GM12891 (cell line): Measurements from ENCODE around the gene HESX1.

ENCODE experiments used
- DNase-seq: peaks from one replicate; pipeline ENCODE4 v3.0.0; 2011; ENCODE audit warnings: low spot score; ENCODE audit not compliant: insufficient read length
- FAIRE-seq: peaks from 2 replicates; lab custom pipeline; 2011; peaks lifted over from hg19 to GRCh38; lab: Jason Lieb, UNC
- PAX5 ChIP-seq: IDR thresholded peaks from 2 replicates; pipeline ENCODE4 v1.6.1; 2011; ENCODE audit warnings: low read length, moderate library complexity, mild to moderate bottlenecking; ENCODE audit not compliant: insufficient read depth, severe bottlenecking
- POLR2A ChIP-seq: IDR thresholded peaks from 2 replicates; pipeline ENCODE4 v1.6.1; 2011; ENCODE audit warnings: low read depth, low read length, control low read depth
- POLR2AphosphoS5 ChIP-seq: IDR thresholded peaks from 2 replicates; pipeline ENCODE4 v1.6.1; 2011; ENCODE audit warnings: low read depth, low read length, control low read depth
- POU2F2 ChIP-seq: IDR thresholded peaks from 2 replicates; pipeline ENCODE4 v1.6.1; 2011; ENCODE audit warnings: low read depth, mild to moderate bottlenecking, control low read depth, low read length, moderate library complexity
- SPI1 ChIP-seq: IDR thresholded peaks from 2 replicates; pipeline ENCODE4 v1.6.1; 2011; ENCODE audit warnings: low read depth, low read length, control low read depth
- TAF1 ChIP-seq: IDR thresholded peaks from 2 replicates; pipeline ENCODE4 v1.6.1; 2011; ENCODE audit warnings: low read depth, low read length, control low read depth

The HESX1 gene

DNA sequence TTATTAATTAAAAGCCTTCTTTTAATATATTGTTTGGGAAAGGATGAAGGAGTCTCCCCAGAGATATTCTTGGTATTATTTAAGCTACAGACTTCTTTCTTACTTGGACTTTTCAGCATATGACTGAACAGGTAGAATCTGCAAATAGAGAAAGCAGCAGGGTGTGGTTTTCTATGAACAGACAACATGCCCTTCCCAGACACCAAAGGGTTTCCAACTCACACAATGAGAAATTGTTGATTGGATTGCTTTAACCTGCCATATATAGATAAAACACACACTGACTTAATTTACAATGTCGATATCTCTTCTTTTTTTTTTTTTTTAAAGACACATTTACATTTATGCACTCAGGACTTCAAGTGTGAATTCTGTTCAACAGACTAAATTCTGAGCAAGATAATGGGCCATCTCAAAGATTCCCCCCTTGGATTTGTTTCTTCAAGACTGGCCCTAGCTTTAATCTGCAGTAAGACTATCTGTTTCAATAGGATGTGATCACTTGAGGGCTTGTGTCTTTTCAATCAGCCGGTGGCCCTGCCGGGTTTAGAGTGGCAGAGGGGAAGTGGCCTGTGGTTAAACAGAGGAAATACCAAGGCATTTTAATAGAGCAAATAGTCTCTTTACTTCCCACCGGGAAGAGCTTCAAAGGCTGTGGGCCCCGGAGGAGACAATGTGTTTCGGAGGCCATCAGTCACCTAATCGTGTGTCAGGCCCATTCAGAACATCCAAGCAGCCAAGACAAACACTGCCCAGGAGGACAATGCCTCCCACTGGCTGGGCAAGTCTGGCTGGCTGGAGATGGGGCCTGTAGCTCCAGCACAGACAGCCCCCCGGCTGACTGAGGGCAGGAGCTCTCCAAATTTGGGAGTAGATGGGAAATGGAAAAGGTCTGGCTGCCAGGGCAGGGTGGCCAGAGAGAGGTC, 40.7 kb downstream of the HESX1 start:
- FAIRE-seq (peak; percentile 13), DNase-seq (no peak)
- no peak for TF ChIP-seq TAF1

DNA sequence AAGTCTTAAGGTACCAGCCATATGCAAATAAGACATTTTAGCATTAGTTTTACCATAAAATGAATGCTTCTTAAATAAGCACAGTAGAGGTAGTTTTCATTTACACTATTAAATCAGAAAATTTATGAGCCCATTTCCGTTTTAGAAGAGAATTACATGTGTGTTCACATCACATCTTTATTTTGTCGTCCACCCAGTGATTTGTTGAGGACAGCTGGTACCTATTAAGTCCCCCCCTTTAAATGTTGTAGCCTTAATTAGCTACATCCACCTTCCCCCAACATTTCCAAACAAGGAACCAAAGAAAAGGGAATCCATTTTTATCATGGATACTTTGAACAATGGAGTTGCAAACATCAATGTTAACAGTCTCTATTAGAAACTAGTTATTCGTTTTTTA, 41.5 kb downstream of the HESX1 start:
- TF ChIP-seq TAF1, result no peak
- no peak for TF ChIP-seq SPI1
- no peak for TF ChIP-seq PAX5
- TF ChIP-seq POLR2AphosphoS5, result no peak
- no peak for TF ChIP-seq POLR2A
- TF ChIP-seq POU2F2, result no peak
- no peak for FAIRE-seq
- no peak for DNase-seq

DNA sequence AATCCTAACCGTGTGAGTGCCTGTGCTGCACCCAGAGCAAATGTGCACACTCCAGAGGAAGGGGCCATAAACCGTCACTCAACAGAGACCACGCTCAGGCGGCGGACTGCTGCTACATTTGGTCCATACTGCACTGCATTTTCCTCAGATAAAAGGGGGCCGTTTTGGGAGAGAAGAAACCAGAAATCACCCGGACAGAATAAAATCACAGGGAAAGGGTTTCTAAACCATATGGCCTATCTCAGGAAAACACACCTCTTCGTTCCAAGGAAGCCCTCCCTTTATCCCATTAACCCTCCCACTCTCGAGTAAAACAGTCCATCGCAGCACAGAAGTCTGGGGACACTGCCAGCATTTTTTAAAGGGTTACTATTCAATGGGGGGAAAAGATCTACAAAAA, 42.2 kb downstream of the HESX1 start:
- FAIRE-seq (no peak), DNase-seq (no peak)
- TF ChIP-seq POLR2A (no peak), PAX5 (no peak), TAF1 (no peak), POU2F2 (no peak), SPI1 (no peak), POLR2AphosphoS5 (no peak)

DNA sequence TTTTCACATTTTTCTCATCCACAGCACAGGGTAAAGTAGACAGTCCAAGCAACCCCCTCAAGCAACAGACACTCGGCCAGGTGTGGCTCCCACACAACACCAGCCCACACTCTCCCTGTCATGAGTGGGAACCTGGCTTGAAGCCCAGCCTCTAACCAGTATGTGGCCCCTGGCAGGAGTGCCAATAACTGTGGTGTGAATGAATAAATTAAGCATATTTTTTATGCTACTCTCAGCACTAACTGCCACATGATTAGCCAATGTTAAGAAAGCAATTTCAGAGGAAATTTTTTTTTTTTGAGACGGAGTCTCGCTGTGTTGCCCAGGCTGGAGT, 44.5 kb downstream of the HESX1 start:
- no peak for TF ChIP-seq POLR2AphosphoS5
- TF ChIP-seq PAX5, result no peak
- TF ChIP-seq POLR2A, result no peak
- TF ChIP-seq TAF1, result no peak
- no peak for TF ChIP-seq SPI1
- TF ChIP-seq POU2F2, result no peak
- FAIRE-seq (no peak), DNase-seq (no peak)

DNA sequence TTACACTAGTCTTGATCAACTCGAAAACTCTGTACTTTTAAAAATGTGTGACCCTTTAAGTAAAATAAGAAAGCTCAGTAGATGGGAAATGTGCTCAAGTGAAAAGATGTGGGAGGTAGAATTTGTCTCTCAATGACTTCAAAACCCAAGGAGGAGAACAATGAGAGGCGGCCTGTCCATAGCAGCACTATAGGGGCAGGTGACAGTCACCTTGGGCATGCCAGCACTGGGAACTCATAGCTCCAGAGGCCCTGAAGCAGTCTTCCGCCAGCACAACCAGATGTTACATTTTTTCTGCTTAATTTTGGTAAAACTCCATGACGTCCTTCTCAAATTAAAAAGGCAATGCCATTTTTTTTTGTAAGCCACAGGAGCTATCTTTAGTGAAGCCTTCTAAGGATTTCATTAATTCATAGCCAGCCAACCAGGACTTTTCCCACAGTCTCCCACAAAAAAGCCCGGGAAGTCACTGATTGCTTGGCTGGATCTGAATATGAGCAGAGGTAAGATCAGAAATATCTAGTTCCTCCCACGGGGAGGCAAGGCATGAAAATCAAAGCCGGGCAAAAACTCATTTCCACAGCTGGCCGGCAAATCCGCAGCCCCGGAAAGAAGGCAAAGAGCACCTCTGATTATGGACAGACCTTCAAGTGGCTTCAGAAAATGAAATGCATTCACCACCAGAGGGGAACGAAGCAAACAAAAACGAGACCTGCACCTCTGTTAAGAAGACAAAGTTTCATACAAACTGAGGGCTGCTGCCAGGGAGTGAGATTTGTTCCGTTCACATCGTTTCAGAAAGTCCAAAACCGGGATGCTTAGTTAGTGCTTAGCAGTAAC, 45.1 kb downstream of the HESX1 start:
- DNase-seq, result no peak
- no peak for FAIRE-seq
- TF ChIP-seq SPI1 (no peak), POLR2AphosphoS5 (no peak), PAX5 (no peak), POU2F2 (no peak), TAF1 (no peak), POLR2A (no peak)

DNA sequence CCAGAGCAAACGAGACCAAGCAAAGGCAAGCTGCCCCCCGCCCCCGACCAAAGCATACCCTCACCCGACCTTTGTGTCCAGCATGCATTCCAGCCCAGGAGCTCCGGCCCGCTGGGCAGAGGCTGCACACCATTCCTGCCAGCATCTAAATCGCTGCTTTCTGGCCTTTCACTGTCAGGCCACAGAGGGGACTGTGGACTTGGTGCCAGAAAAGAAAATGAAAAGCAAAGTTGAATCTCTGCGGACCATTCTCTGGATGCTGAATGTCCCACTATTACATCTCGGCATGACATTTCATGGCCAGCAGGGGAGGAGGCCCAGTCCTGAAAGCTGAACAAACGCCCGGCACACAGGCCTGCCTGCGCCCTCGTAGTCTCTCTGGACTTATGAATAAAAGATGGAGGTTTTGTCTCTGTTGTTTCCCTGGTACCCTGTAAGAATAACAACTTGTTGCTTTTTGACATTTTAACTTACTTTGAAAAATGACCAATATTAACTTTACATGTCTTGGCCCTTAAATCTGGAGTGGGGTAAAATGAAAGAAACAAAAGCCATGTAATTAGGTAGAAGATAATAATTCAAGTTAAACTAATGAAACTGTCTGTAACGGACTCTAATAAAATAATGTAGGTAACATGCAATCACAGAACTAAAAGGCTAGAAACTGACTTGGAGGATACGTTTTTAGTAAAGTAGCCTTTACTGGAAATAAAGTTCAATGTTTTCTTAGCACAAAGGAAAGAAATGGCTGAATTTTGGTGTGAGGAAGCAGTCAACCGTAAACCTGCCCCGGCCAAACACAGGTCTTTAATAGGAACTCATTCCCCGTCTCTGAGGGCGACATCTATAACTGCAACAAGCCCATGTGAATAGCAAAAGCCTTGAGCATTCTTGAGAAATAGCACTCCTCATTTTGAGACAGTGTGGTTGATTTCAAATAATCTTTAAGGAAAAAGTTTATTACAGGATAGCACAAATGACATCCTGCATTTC, 47.3 kb downstream of the HESX1 start:
- no peak for TF ChIP-seq PAX5
- TF ChIP-seq POLR2A, result no peak
- TF ChIP-seq POU2F2, result no peak
- TF ChIP-seq SPI1, result no peak
- TF ChIP-seq POLR2AphosphoS5, result no peak
- TF ChIP-seq TAF1, result no peak
- DNase-seq (no peak), FAIRE-seq (no peak)

DNA sequence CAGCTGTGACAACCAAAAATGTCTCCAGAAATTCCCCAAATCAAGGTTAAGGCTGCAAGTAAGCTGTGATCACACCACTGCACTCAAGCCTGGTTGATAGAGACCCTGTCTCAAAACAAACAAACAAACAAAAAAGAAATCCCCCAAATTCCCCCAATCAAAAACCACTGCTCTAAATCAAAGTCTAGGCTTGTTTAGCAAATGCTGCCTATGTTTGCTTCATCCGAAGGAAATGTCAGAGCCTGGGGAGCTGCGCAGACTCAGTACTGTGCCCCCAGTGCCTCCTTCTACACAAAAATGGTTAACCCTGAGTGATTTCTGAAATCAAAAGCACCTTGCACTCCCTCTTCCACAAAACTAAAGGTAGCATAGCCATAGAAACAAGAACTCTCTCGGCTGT, 48.0 kb downstream of the HESX1 start:
- no peak for DNase-seq
- TF ChIP-seq TAF1 (no peak), POLR2AphosphoS5 (no peak), POU2F2 (no peak), POLR2A (no peak), SPI1 (no peak), PAX5 (no peak)
- FAIRE-seq, result no peak

DNA sequence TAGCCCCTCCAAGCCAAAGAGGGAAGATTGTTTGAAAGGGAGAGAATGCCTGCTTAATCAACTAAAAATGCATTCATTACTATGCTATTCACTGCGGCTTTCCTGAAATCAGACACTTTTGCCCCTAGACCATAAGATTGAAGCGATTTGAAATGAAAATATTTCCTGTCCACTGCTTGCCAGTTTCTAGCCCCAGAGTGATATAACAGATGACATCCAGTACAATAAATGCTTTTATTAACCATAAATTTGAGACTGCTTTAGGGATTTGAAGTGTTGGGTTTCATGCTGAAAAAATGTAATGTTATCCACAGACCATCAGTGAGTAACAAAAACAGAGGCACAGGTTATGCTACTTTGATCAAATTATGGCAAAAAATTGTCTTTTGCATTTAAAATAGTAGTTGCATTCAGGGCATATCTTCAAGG, 48.7 kb downstream of the HESX1 start:
- TF ChIP-seq POU2F2 (no peak), POLR2A (no peak), PAX5 (no peak), TAF1 (no peak), POLR2AphosphoS5 (no peak)
- FAIRE-seq, result no peak
- DNase-seq, result no peak

DNA sequence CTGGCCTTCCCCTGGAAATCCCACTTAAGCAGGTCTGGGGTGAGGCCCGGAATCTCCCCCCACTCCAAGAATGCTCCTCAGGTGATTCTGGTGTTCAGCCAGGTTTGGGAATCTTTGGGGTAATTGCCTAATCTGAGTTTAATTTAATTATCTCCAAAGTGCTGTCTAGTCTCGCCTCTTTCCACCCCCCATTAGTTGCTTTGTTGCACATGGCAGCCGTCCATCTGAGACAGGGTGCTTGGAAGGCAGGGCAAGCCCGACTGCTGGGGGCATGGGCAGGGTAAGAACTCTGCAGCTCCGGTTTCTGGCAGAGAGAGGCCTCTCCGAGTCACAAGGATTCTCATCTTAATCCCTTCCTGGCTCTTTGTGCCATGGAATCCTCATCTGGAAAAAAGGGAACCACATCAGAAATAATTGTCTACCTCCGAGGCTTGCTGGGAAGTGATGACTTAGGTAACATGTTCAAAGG, 49.6 kb downstream of the HESX1 start:
- TF ChIP-seq SPI1, result no peak
- TF ChIP-seq POLR2AphosphoS5, result no peak
- no peak for FAIRE-seq
- DNase-seq, result no peak
